ENCODE data around the gene TRAPPC8.
A peak's percentile ranks its signal among the peaks of the same experiment; 100 is the strongest.

TRAPPC8 gene

GRCh38 chr18:31980863-31981262 is 37.9 kb upstream of the TRAPPC8 start:
- Histone ChIP-seq H3K4me1 (ENCODE audit: control insufficient read depth, insufficient read depth, low read depth, low read length) (no peaks in the 10 kb centered on the region), H2AFZ (ENCODE audit: low read depth, low read length) (no peak overlapping the region), H2AK5ac (ENCODE audit: low read length, severe bottlenecking) (no peak overlapping the region), H3K79me1 (replicated peaks; ENCODE audit: low read length, poor library complexity, severe bottlenecking) (no peaks in the 10 kb centered on the region), H3K23ac (ENCODE audit: low read length in 2 of 2) (no peak overlapping the region), H3K14ac (ENCODE audit: low read length in 2 of 2) (no peak overlapping the region), H2BK12ac (ENCODE audit: low read length in 2 of 2) (no peak overlapping the region), H2BK5ac (ENCODE audit: low read depth, low read length, poor library complexity, severe bottlenecking) (no peak overlapping the region), H3K9ac (ENCODE audit: low read length) (no peak overlapping the region), H3K4ac (ENCODE audit: low read depth in 1 of 2, low read length in 2 of 2) (no peak overlapping the region), H3K18ac (ENCODE audit: low read depth in 1 of 2, low read length in 2 of 2) (no peak overlapping the region), H3K27ac (ENCODE audit: low read length, poor library complexity, severe bottlenecking) (no peak overlapping the region), H4K8ac (ENCODE audit: low read length) (no peak overlapping the region), H3K4me2 (ENCODE audit: low read length, poor library complexity, severe bottlenecking) (no peak overlapping the region), H2BK15ac (ENCODE audit: low read depth, poor library complexity, severe bottlenecking) (no peak overlapping the region), H3K27me3 (ENCODE audit: control insufficient read depth in 1 of 2, insufficient read depth in 1 of 2, low read length in 2 of 2) (no peaks in the 10 kb centered on the region), H3K9me3 (ENCODE audit: control insufficient read depth, low read length) (peaks cover 2% of the 10 kb centered on the region), H3K36me3 (ENCODE audit: control insufficient read depth in 1 of 2, insufficient read depth in 2 of 2, low read depth in 1 of 2, low read length in 2 of 2) (no peaks in the 10 kb centered on the region), H4K91ac (ENCODE audit: low read length) (no peak overlapping the region), H3K4me3 (ENCODE audit: insufficient read depth in 1 of 2, low read depth in 1 of 2, low read length in 2 of 2) (no peak overlapping the region), H2BK120ac (ENCODE audit: low read depth, low read length) (no peak overlapping the region)
- no peak for DNase-seq

- DNase-seq: no peak
- no peak overlapping the region for H3K27ac ChIP-seq (ENCODE audit: low read length, poor library complexity, severe bottlenecking)
- H3K23ac ChIP-seq (ENCODE audit: low read length in 2 of 2): no peak overlapping the region
- H3K79me1 ChIP-seq (replicated peaks; ENCODE audit: low read length, poor library complexity, severe bottlenecking): no peaks in the 10 kb centered on the region
- no peak overlapping the region for H2BK120ac ChIP-seq (ENCODE audit: low read depth, low read length)
- H3K18ac ChIP-seq (ENCODE audit: low read depth in 1 of 2, low read length in 2 of 2): no peak overlapping the region
- no peaks in the 10 kb centered on the region for H3K36me3 ChIP-seq (ENCODE audit: control insufficient read depth in 1 of 2, insufficient read depth in 2 of 2, low read depth in 1 of 2, low read length in 2 of 2)
- peaks cover 6% of the 10 kb centered on the region for H3K9me3 ChIP-seq (ENCODE audit: control insufficient read depth, low read length)
- 100% methylated on average over 1 of the region's 2 CpGs for WGBS
- H3K9ac ChIP-seq (ENCODE audit: low read length): no peak overlapping the region
- H2BK12ac ChIP-seq (ENCODE audit: low read length in 2 of 2): no peak overlapping the region
- no peak overlapping the region for H3K4me2 ChIP-seq (ENCODE audit: low read length, poor library complexity, severe bottlenecking)
- no peak overlapping the region for H2AFZ ChIP-seq (ENCODE audit: low read depth, low read length)
- H3K14ac ChIP-seq (ENCODE audit: low read length in 2 of 2): no peak overlapping the region
- H4K91ac ChIP-seq (ENCODE audit: low read length): no peak overlapping the region
- no peak overlapping the region for H3K4me3 ChIP-seq (ENCODE audit: insufficient read depth in 1 of 2, low read depth in 1 of 2, low read length in 2 of 2)
- no peaks in the 10 kb centered on the region for H3K4me1 ChIP-seq (ENCODE audit: control insufficient read depth, insufficient read depth, low read depth, low read length)
- no peak overlapping the region for H2BK15ac ChIP-seq (ENCODE audit: low read depth, poor library complexity, severe bottlenecking)
- H4K8ac ChIP-seq (ENCODE audit: low read length): no peak overlapping the region
- H2AK5ac ChIP-seq (ENCODE audit: low read length, severe bottlenecking): no peak overlapping the region
- H2BK5ac ChIP-seq (ENCODE audit: low read depth, low read length, poor library complexity, severe bottlenecking): no peak overlapping the region
- H3K4ac ChIP-seq (ENCODE audit: low read depth in 1 of 2, low read length in 2 of 2): no peak overlapping the region
- no peaks in the 10 kb centered on the region for H3K27me3 ChIP-seq (ENCODE audit: control insufficient read depth in 1 of 2, insufficient read depth in 1 of 2, low read length in 2 of 2)
Measured at GRCh38 chr18:31979714-31980113, 36.8 kb upstream of the TRAPPC8 start.

- no peak overlapping the region for H3K23ac ChIP-seq (ENCODE audit: low read length in 2 of 2)
- no peak for DNase-seq
- H2BK120ac ChIP-seq (ENCODE audit: low read depth, low read length): no peak overlapping the region
- H3K79me1 ChIP-seq (replicated peaks; ENCODE audit: low read length, poor library complexity, severe bottlenecking): no peaks in the 10 kb centered on the region
- H3K27me3 ChIP-seq (ENCODE audit: control insufficient read depth in 1 of 2, insufficient read depth in 1 of 2, low read length in 2 of 2): no peaks in the 10 kb centered on the region
- H4K91ac ChIP-seq (ENCODE audit: low read length): no peak overlapping the region
- no peak overlapping the region for H2AK5ac ChIP-seq (ENCODE audit: low read length, severe bottlenecking)
- H2BK15ac ChIP-seq (ENCODE audit: low read depth, poor library complexity, severe bottlenecking): no peak overlapping the region
- H3K4me2 ChIP-seq (ENCODE audit: low read length, poor library complexity, severe bottlenecking): no peak overlapping the region
- no peak overlapping the region for H2BK5ac ChIP-seq (ENCODE audit: low read depth, low read length, poor library complexity, severe bottlenecking)
- H3K9ac ChIP-seq (ENCODE audit: low read length): no peak overlapping the region
- no peak overlapping the region for H2AFZ ChIP-seq (ENCODE audit: low read depth, low read length)
- H3K36me3 ChIP-seq (ENCODE audit: control insufficient read depth in 1 of 2, insufficient read depth in 2 of 2, low read depth in 1 of 2, low read length in 2 of 2): no peaks in the 10 kb centered on the region
- H4K8ac ChIP-seq (ENCODE audit: low read length): no peak overlapping the region
- H3K4ac ChIP-seq (ENCODE audit: low read depth in 1 of 2, low read length in 2 of 2): no peak overlapping the region
- peaks cover 17% of the 10 kb centered on the region for H3K9me3 ChIP-seq (ENCODE audit: control insufficient read depth, low read length)
- H3K18ac ChIP-seq (ENCODE audit: low read depth in 1 of 2, low read length in 2 of 2): no peak overlapping the region
- WGBS: 76% methylated on average over 5 of the region's 5 CpGs
- H3K27ac ChIP-seq (ENCODE audit: low read length, poor library complexity, severe bottlenecking): no peak overlapping the region
- H2BK12ac ChIP-seq (ENCODE audit: low read length in 2 of 2): no peak overlapping the region
- no peak overlapping the region for H3K4me3 ChIP-seq (ENCODE audit: insufficient read depth in 1 of 2, low read depth in 1 of 2, low read length in 2 of 2)
- H3K4me1 ChIP-seq (ENCODE audit: control insufficient read depth, insufficient read depth, low read depth, low read length): no peaks in the 10 kb centered on the region
- no peak overlapping the region for H3K14ac ChIP-seq (ENCODE audit: low read length in 2 of 2)
Measured at GRCh38 chr18:31978616-31979015, 35.7 kb upstream of the TRAPPC8 start.

- Histone ChIP-seq H2BK5ac (ENCODE audit: low read depth, low read length, poor library complexity, severe bottlenecking) (no peak overlapping the region), H3K23ac (ENCODE audit: low read length in 2 of 2) (no peak overlapping the region), H3K4me3 (ENCODE audit: insufficient read depth in 1 of 2, low read depth in 1 of 2, low read length in 2 of 2) (no peak overlapping the region), H3K36me3 (ENCODE audit: control insufficient read depth in 1 of 2, insufficient read depth in 2 of 2, low read depth in 1 of 2, low read length in 2 of 2) (no peaks in the 10 kb centered on the region), H4K91ac (ENCODE audit: low read length) (no peak overlapping the region), H3K79me1 (replicated peaks; ENCODE audit: low read length, poor library complexity, severe bottlenecking) (no peaks in the 10 kb centered on the region), H2AK5ac (ENCODE audit: low read length, severe bottlenecking) (no peak overlapping the region), H2BK120ac (ENCODE audit: low read depth, low read length) (no peak overlapping the region), H2BK12ac (ENCODE audit: low read length in 2 of 2) (no peak overlapping the region), H3K14ac (ENCODE audit: low read length in 2 of 2) (no peak overlapping the region), H2BK15ac (ENCODE audit: low read depth, poor library complexity, severe bottlenecking) (no peak overlapping the region), H3K9ac (ENCODE audit: low read length) (no peak overlapping the region), H3K27ac (ENCODE audit: low read length, poor library complexity, severe bottlenecking) (no peak overlapping the region), H2AFZ (ENCODE audit: low read depth, low read length) (no peak overlapping the region), H3K27me3 (ENCODE audit: control insufficient read depth in 1 of 2, insufficient read depth in 1 of 2, low read length in 2 of 2) (no peaks in the 10 kb centered on the region), H3K18ac (ENCODE audit: low read depth in 1 of 2, low read length in 2 of 2) (no peak overlapping the region), H4K8ac (ENCODE audit: low read length) (no peak overlapping the region), H3K4me1 (ENCODE audit: control insufficient read depth, insufficient read depth, low read depth, low read length) (no peaks in the 10 kb centered on the region), H3K4ac (ENCODE audit: low read depth in 1 of 2, low read length in 2 of 2) (no peak overlapping the region), H3K4me2 (ENCODE audit: low read length, poor library complexity, severe bottlenecking) (no peak overlapping the region), H3K9me3 (ENCODE audit: control insufficient read depth, low read length) (peaks cover 19% of the 10 kb centered on the region)
- 75% methylated on average over 7 of the region's 9 CpGs for WGBS
- DNase-seq: peak; percentile 52
Measured at GRCh38 chr18:31977270-31977872, 34.4 kb upstream of the TRAPPC8 start.
